Smooth muscle cell (in vitro differentiated cells): ENCODE results near the gene SNPH. TPM values are rescaled to one million over a fixed set of nuclear protein-coding genes. Genes with fewer than 3 reads are reported as not detected.

Experiments
- DNase-seq: peaks from one replicate; lab custom pipeline; 2025; ENCODE audit not compliant: unreplicated experiment; lab: John Stamatoyannopoulos, UW
- H2AFZ ChIP-seq: fragments of 200-600 bp; sonication (generic); 2 replicates; pipeline ENCODE4 v1.6.0; 2016; ENCODE audit warnings: antibody characterized with exemption, low read depth, mild to moderate bottlenecking
- H3F3A ChIP-seq: fragments of 200-600 bp; sonication (generic); 2 replicates; pipeline ENCODE4 v1.6.0; 2017; ENCODE audit warnings: antibody characterized with exemption, low read depth
- H3K27ac ChIP-seq: fragments of 200-600 bp; sonication (generic); 2 replicates; pipeline ENCODE4 v1.5.1; 2016; ENCODE audit warnings: low read depth, mild to moderate bottlenecking
- H3K27me3 ChIP-seq: fragments of 200-600 bp; sonication (generic); 2 replicates; pipeline ENCODE4 v1.6.1; 2016; ENCODE audit warnings: low read depth, mild to moderate bottlenecking
- H3K36me3 ChIP-seq: fragments of 200-600 bp; sonication (generic); 2 replicates; pipeline ENCODE4 v1.5.1; 2016; ENCODE audit warnings: low read depth
- H3K4me1 ChIP-seq: fragments of 200-600 bp; sonication (generic); 2 replicates; pipeline ENCODE4 v1.5.1; 2016; ENCODE audit warnings: low read depth
- H3K4me2 ChIP-seq: fragments of 200-600 bp; sonication (generic); 2 replicates; pipeline ENCODE4 v1.6.0; 2016; ENCODE audit warnings: mild to moderate bottlenecking
- H3K4me3 ChIP-seq: fragments of 200-600 bp; sonication (generic); 2 replicates; pipeline ENCODE4 v1.5.1; 2016; ENCODE audit warnings: mild to moderate bottlenecking
- H3K79me2 ChIP-seq: fragments of 200-600 bp; sonication (generic); 2 replicates; pipeline ENCODE4 v1.6.0; 2016; ENCODE audit warnings: low read depth, mild to moderate bottlenecking
- H3K9ac ChIP-seq: fragments of 200-600 bp; sonication (generic); 2 replicates; pipeline ENCODE4 v1.6.0; 2016; ENCODE audit warnings: low read depth
- H3K9me3 ChIP-seq: fragments of 200-600 bp; sonication (generic); replicated peaks from 2 replicates; pipeline ENCODE4 v1.5.1; 2016; ENCODE audit warnings: low read depth
- H4K20me1 ChIP-seq: fragments of 200-600 bp; sonication (generic); 2 replicates; pipeline ENCODE4 v1.6.0; 2016; ENCODE audit warnings: low read depth
- CTCF ChIP-seq: fragments of 200-600 bp; sonication (generic); IDR thresholded peaks from 2 replicates; pipeline ENCODE4 v1.5.1; 2017; ENCODE audit warnings: borderline replicate concordance, mild to moderate bottlenecking, antibody characterized with exemption; ENCODE audit not compliant: insufficient read depth, poor library complexity, severe bottlenecking
- WGBS: methylation state at CpG from one replicate; pipeline ENCODE4 v1.1.7; 2016; ENCODE audit warnings: low lambda C conversion rate; 5-methylcytosine and 5-hydroxymethylcytosine counted together
- polyA plus RNA-seq: library from polyadenylated mRNA; unstranded; fragments of >200 nt; fragmentation: Nextera tagmentation; extraction: Ambion mirVana; gene quantifications from 2 replicates; pipeline ENCODE4 v1.2.1, GENCODE V29; 2016
- total RNA-seq: library from RNA; depleted of rRNA; stranded (reverse); fragments of >200 nt; gene quantifications from 2 replicates; pipeline ENCODE4 v1.2.3, GENCODE V29; 2014

Gene SNPH
- total and polyA plus RNA-seq, 2 experiments from 2014 or later = 3.0 to 3.1 TPM

DNA sequence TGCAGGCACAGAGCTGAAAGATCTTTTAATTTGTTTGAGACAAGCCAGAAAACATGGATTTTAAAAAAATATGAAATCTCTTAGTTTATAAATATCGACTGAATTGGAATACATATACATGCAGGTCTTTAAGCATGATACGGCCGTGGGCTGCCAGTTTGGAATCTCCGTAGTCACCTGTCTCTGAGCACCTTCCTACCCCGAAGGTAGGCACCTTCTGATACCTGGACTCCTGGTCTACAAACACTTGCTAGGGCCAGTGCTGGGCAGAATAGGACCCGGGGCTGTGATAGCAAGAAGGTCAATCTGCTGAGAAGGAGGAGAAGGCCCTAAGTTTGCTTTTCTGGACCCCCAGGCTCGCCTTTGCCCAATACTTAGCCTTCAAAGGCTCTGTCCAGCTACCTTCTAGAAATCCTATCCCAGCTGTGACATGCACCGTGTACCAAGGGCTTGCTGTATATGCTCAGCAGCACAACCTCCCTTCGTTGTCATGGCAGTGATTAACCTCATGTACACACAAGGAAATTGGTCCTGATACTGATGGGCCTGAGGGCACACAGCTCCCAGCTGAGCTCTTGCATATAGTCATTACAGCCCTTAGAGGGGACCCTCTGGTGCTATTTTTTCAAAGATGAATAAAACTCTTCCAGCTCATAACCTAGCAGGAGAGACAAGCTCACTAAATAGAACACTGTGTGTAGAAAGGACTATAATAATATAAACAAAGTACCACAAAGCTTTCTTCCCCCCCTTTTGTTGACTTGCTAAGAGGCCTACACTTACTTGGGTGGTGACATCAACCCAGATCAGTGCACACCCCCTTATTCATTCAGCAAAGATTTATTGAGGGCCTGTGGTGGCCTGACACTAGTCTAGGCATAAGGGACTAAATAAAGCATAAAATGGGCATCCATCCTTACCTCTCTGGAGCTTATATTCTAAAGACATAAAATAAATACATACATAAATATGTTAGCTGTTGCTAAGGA is 17.7 kb downstream of the SNPH start:
- Histone ChIP-seq H2AFZ (no peak overlapping the region), H3K27ac (no peak overlapping the region), H4K20me1 (no peaks in the 10 kb centered on the region), H3K27me3 (no peaks in the 10 kb centered on the region), H3K36me3 (no peaks in the 10 kb centered on the region), H3F3A (no peaks in the 10 kb centered on the region), H3K9ac (no peak overlapping the region), H3K4me1 (peaks cover 11% of the 10 kb centered on the region), H3K4me2 (no peak overlapping the region), H3K4me3 (no peak overlapping the region), H3K9me3 (no peaks in the 10 kb centered on the region), H3K79me2 (no peaks in the 10 kb centered on the region)
- 91% methylated on average over 9 of the region's 9 CpGs for WGBS
- no peak for TF ChIP-seq CTCF
- no peak for DNase-seq

DNA sequence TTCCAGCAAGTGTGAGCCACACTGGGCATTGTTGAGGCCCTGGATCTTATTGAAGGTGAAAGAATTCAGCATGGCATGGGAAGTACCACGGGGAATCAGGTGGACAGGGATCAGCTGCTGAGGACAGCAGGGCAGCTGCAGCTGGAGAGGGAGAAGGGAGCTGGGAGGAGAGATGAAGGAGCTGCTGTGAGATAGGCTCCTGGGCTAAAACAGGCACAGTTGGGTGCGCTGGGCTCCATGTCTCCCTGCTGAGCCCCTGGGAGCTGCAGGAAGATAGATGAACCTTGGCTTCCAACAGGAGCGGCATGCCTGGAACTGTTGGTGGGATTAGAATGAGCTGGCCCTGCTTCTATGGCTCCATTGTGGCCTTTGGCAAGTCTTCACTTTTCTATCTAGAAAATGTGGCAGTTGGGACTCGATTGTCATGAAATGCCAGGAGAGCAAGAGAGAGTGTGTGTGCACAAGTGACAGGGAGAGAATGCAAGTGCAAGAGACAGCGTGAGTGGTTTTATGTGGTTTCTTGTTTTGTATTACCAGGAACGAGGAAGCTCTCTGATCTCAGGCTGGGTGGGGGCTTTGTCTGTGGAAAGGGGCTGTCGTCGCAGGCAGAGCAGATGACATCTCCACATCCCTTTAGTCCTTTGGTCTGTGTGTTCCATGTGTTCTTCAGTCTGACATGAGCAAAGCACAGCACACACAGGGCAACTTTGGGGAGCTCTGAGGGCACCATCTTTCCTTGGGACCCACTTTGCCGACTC is 20.4 kb downstream of the SNPH start:
- 91% methylated on average over 9 of the region's 9 CpGs for WGBS
- H3K27ac ChIP-seq = no peak overlapping the region

DNA sequence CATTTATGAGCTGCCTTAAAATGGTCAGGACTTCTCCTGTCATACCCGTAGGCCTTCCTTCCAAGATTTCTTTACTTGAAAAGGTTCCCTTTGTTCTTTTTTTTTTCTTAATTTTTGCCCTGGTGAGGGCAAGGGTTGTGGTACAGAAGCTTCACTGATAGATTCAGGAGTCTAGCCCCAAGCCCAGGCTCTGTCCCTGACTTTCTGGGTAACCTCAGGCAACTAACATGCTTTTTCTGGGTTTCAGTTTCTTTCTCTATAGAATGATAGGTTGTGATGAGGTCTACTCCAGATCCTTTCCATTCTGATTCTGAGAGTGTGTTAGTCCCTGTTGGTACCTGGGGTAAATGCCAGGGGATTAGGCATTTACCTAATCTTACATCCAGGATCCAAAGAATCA is 21.2 kb downstream of the SNPH start:
- H3K79me2 ChIP-seq = no peaks in the 10 kb centered on the region
- H3K4me2 ChIP-seq = no peak overlapping the region
- H4K20me1 ChIP-seq = no peaks in the 10 kb centered on the region
- 93% methylated on average over 1 of the region's 1 CpG for WGBS
- no peak overlapping the region for H3K9ac ChIP-seq
- no peaks in the 10 kb centered on the region for H3K27me3 ChIP-seq
- H3K9me3 ChIP-seq = no peaks in the 10 kb centered on the region
- no peak overlapping the region for H2AFZ ChIP-seq
- H3K4me3 ChIP-seq = no peak overlapping the region
- H3F3A ChIP-seq = no peaks in the 10 kb centered on the region
- H3K27ac ChIP-seq = no peak overlapping the region
- no peak for DNase-seq
- no peaks in the 10 kb centered on the region for H3K36me3 ChIP-seq
- H3K4me1 ChIP-seq = peaks cover 11% of the 10 kb centered on the region
- no peak for TF ChIP-seq CTCF

More for the DNA sequence above, 20.4 kb downstream of the SNPH start:
- no peak for TF ChIP-seq CTCF
- Histone ChIP-seq H3K79me2 (no peaks in the 10 kb centered on the region), H3K9me3 (no peaks in the 10 kb centered on the region), H3K36me3 (no peaks in the 10 kb centered on the region), H3K4me1 (peaks cover 11% of the 10 kb centered on the region), H3K27me3 (no peaks in the 10 kb centered on the region), H3K4me3 (no peak overlapping the region), H3K9ac (no peak overlapping the region), H2AFZ (no peak overlapping the region), H4K20me1 (no peaks in the 10 kb centered on the region), H3K4me2 (no peak overlapping the region), H3F3A (no peaks in the 10 kb centered on the region)
- no peak for DNase-seq
